A673 (cell line): ENCODE results near the gene GCSAML.

Source experiments
- CTCF ChIP-seq: fragments of 300-800, 200-600 bp; sonication (generic); conservative IDR thresholded peaks from 2 replicates; pipeline ENCODE4 v1.5.1; 2017; ENCODE audit warnings: low read depth, mild to moderate bottlenecking, antibody characterized with exemption, low read length, moderate library complexity, mixed read lengths
- EZH2 ChIP-seq: fragments of 200-600 bp; sonication (generic); IDR thresholded peaks from 2 replicates; pipeline ENCODE4 v1.6.1; 2017; ENCODE audit warnings: borderline replicate concordance, low read depth, mild to moderate bottlenecking, mixed read lengths, antibody characterized with exemption, low read length; ENCODE audit not compliant: poor library complexity, severe bottlenecking

GRCh38 chr1:247557926-247558674, 9.2 kb downstream of the GCSAML start:
- TF ChIP-seq CTCF (no peak), EZH2 (no peak)
